ENCODE results near the gene ZNF804A. TPM values are rescaled to one million over a fixed set of nuclear protein-coding genes. Genes with fewer than 3 reads are reported as not detected.
"Not testable (repeated sequence)": the region's sequence is repeated elsewhere in the genome, so short reads cannot be mapped to it uniquely, and the experiment has no call there.

ZNF804A gene
- polyA plus RNA-seq, 1 donor = 2.1 TPM

- no peak for DNase-seq
Measured at GRCh38 chr2:184830531-184830930, 232.2 kb downstream of the ZNF804A start.

GRCh38 chr2:184834699-184835397, 236.5 kb downstream of the ZNF804A start:
- no peak for DNase-seq

GRCh38 chr2:184835398-184835715, 237.0 kb downstream of the ZNF804A start:
- no peak for DNase-seq

- no peak for DNase-seq
Measured at GRCh38 chr2:184847331-184847730, 249.0 kb downstream of the ZNF804A start.

GRCh38 chr2:184849516-184849915, 251.2 kb downstream of the ZNF804A start:
- no peak for DNase-seq

GRCh38 chr2:184851576-184851975, 253.2 kb downstream of the ZNF804A start:
- no peak for DNase-seq

- no peak for DNase-seq
Measured at GRCh38 chr2:184859187-184859586, 260.9 kb downstream of the ZNF804A start.

GRCh38 chr2:184860744-184861143, 262.4 kb downstream of the ZNF804A start:
- DNase-seq = no peak

- no peak for DNase-seq
Measured at GRCh38 chr2:184875212-184875611, 276.9 kb downstream of the ZNF804A start.

- DNase-seq = no peak
Measured at GRCh38 chr2:184875911-184876310, 277.6 kb downstream of the ZNF804A start.

GRCh38 chr2:184877909-184878308, 279.6 kb downstream of the ZNF804A start:
- DNase-seq = no peak

GRCh38 chr2:184879671-184880070, 281.3 kb downstream of the ZNF804A start:
- DNase-seq = no peak

- not testable (repeated sequence) for DNase-seq
Measured at GRCh38 chr2:184886585-184886984, 288.3 kb downstream of the ZNF804A start.

- no peak for DNase-seq
Measured at GRCh38 chr2:184890311-184890710, 292.0 kb downstream of the ZNF804A start.

- DNase-seq = no peak
Measured at GRCh38 chr2:184904991-184905390, 306.7 kb downstream of the ZNF804A start.

- DNase-seq = no peak
Measured at GRCh38 chr2:184906160-184906559, 307.8 kb downstream of the ZNF804A start.

GRCh38 chr2:184906709-184907108, 308.4 kb downstream of the ZNF804A start:
- DNase-seq = no peak

- no peak for DNase-seq
Measured at GRCh38 chr2:184908966-184909365, 310.6 kb downstream of the ZNF804A start.

GRCh38 chr2:184920451-184920965, 322.2 kb downstream of the ZNF804A start:
- DNase-seq = no peak

- DNase-seq = no peak
Measured at GRCh38 chr2:184921676-184922075, 323.3 kb downstream of the ZNF804A start.

- no peak for DNase-seq
Measured at GRCh38 chr2:184923751-184924150, 325.4 kb downstream of the ZNF804A start.

- no peak for DNase-seq
Measured at GRCh38 chr2:184927040-184927439, 328.7 kb downstream of the ZNF804A start.

- no peak for DNase-seq
Measured at GRCh38 chr2:184936761-184937160, 338.4 kb downstream of the ZNF804A start.

GRCh38 chr2:184938221-184938985, 340.1 kb downstream of the ZNF804A start:
- DNase-seq = no peak

Data from left kidney (tissue), 2 donors.